Fibroblast of lung (primary cell): ENCODE results near the gene GNB3. TPM values are rescaled to one million over a fixed set of nuclear protein-coding genes. Genes with fewer than 3 reads are reported as not detected.

ENCODE experiments used
- DNase-seq, 2 donors: peaks; one replicate each; pipeline versions ENCODE4 v3.0.0 to v3.0.0-alpha.2; 2010; ENCODE audit warnings: low read depth in 2 of 2
- H2AFZ ChIP-seq: 2 replicates; pipeline ENCODE4 v1.5.1; 2012; ENCODE audit warnings: low read length, control low read depth, inconsistent platforms
- H3K27ac ChIP-seq: 2 replicates; pipeline ENCODE4 v1.5.1; 2011; ENCODE audit warnings: low read length, control low read depth; ENCODE audit not compliant: insufficient read depth
- H3K27me3 ChIP-seq: 2 replicates; pipeline ENCODE4 v1.5.1; 2011; ENCODE audit warnings: mild to moderate bottlenecking, low read length; ENCODE audit not compliant: control insufficient read depth, insufficient read depth
- H3K36me3 ChIP-seq: 2 replicates; pipeline ENCODE4 v1.5.1; 2011; ENCODE audit warnings: low read length; ENCODE audit not compliant: control insufficient read depth, insufficient read depth
- H3K4me1 ChIP-seq: 2 replicates; pipeline ENCODE4 v1.5.1; 2011; ENCODE audit warnings: low read length; ENCODE audit not compliant: control insufficient read depth, insufficient read depth; ENCODE audit errors: extremely low read depth
- H3K4me2 ChIP-seq: 2 replicates; pipeline ENCODE4 v1.5.1; 2011; ENCODE audit warnings: low read length, control low read depth; ENCODE audit not compliant: insufficient read depth; ENCODE audit errors: extremely low read depth
- H3K4me3 ChIP-seq, 4 experiments: fragments of 200-600 bp in 1 of 4; sonication (generic) in 1 of 4; replicated peaks in 1 of 4; 2 replicates each; pipeline ENCODE4 v1.5.1; 2011 to 2016; ENCODE audit warnings: low read length in 4 of 4, low read depth in 3 of 4, mild to moderate bottlenecking in 3 of 4, control low read depth in 2 of 4, inconsistent platforms in 1 of 4, mixed read lengths in 1 of 4; ENCODE audit not compliant: insufficient read depth in 1 of 4; ENCODE audit errors: control extremely low read depth in 1 of 4
- H3K79me2 ChIP-seq: 2 replicates; pipeline ENCODE4 v1.5.1; 2012; ENCODE audit warnings: mild to moderate bottlenecking, low read length, inconsistent platforms; ENCODE audit not compliant: control insufficient read depth, insufficient read depth
- H3K9ac ChIP-seq: 2 replicates; pipeline ENCODE4 v1.5.1; 2011; ENCODE audit warnings: mild to moderate bottlenecking, low read length, control low read depth; ENCODE audit not compliant: insufficient read depth
- H3K9me3 ChIP-seq: 2 replicates; pipeline ENCODE4 v1.5.1; 2012; ENCODE audit warnings: low read depth, low read length; ENCODE audit not compliant: control insufficient read depth, insufficient read depth
- H4K20me1 ChIP-seq: 2 replicates; pipeline ENCODE4 v1.5.1; 2011; ENCODE audit warnings: low read length; ENCODE audit not compliant: control insufficient read depth, insufficient read depth; ENCODE audit errors: extremely low read depth
- EZH2 ChIP-seq: IDR thresholded peaks from 2 replicates; pipeline ENCODE4 v1.5.1; 2012; ENCODE audit warnings: low read length, control low read depth, mild to moderate bottlenecking; ENCODE audit errors: missing control alignments
- polyA plus RNA-seq, 2 donors: library from polyadenylated mRNA; depleted of rRNA in 1 of 2; stranded (reverse) in 1 of 2; unstranded in 1 of 2; fragments of >200 nt; gene quantifications; 2 replicates each; pipeline ENCODE4 v1.2.1, GENCODE V29; 2011 to 2012; ENCODE audit warnings: missing spikeins in 1 of 2
- total RNA-seq: library from RNA; depleted of rRNA; stranded (reverse); fragments of >200 nt; gene quantifications from 2 replicates; pipeline ENCODE4 v1.2.1, GENCODE V29; 2014
- TF ChIP-seq, protein P1 (sequence below), 2 donors: IDR thresholded peaks in 1 of 2; conservative IDR thresholded peaks in 1 of 2; 1 replicate in 1 of 2; 2 replicates in 1 of 2; pipeline ENCODE4 v1.5.1; 2011 to 2012; ENCODE audit warnings: low read length in 2 of 2, control low read depth in 1 of 2, inconsistent platforms in 1 of 2, low read depth in 1 of 2, mild to moderate bottlenecking in 1 of 2

GNB3 gene
- total and polyA plus RNA-seq, 2 donors (not counting 1 experiment from before 2014, with no cell fraction given), result 1.7 to 2.7 TPM

GRCh38 chr12:6855322-6855721 is 14.6 kb downstream of the GNB3 start:
- Histone ChIP-seq H3K27me3 (no peaks in the 10 kb centered on the region), H3K9ac (no peak overlapping the region), H3K27ac (no peak overlapping the region), H3K4me2 (no peak overlapping the region), H4K20me1 (no peaks in the 10 kb centered on the region), H3K4me3 (no peak overlapping the region), H3K36me3 (peaks cover 25% of the 10 kb centered on the region), H3K9me3 (no peaks in the 10 kb centered on the region), H3K79me2 (peaks cover 32% of the 10 kb centered on the region), H3K4me1 (peaks cover 17% of the 10 kb centered on the region), H2AFZ (no peak overlapping the region)
- no peak for DNase-seq
- TF ChIP-seq, protein P1, sequence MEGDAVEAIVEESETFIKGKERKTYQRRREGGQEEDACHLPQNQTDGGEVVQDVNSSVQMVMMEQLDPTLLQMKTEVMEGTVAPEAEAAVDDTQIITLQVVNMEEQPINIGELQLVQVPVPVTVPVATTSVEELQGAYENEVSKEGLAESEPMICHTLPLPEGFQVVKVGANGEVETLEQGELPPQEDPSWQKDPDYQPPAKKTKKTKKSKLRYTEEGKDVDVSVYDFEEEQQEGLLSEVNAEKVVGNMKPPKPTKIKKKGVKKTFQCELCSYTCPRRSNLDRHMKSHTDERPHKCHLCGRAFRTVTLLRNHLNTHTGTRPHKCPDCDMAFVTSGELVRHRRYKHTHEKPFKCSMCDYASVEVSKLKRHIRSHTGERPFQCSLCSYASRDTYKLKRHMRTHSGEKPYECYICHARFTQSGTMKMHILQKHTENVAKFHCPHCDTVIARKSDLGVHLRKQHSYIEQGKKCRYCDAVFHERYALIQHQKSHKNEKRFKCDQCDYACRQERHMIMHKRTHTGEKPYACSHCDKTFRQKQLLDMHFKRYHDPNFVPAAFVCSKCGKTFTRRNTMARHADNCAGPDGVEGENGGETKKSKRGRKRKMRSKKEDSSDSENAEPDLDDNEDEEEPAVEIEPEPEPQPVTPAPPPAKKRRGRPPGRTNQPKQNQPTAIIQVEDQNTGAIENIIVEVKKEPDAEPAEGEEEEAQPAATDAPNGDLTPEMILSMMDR (conservative IDR thresholded peaks at IDR 0.05 in 1 of 2, IDR thresholded peaks at IDR 0.05 in 1 of 2; ENCODE audit: low read depth in 1 of 2, low read length in 2 of 2), result no peak
- TF ChIP-seq EZH2, result no peak

DNA sequence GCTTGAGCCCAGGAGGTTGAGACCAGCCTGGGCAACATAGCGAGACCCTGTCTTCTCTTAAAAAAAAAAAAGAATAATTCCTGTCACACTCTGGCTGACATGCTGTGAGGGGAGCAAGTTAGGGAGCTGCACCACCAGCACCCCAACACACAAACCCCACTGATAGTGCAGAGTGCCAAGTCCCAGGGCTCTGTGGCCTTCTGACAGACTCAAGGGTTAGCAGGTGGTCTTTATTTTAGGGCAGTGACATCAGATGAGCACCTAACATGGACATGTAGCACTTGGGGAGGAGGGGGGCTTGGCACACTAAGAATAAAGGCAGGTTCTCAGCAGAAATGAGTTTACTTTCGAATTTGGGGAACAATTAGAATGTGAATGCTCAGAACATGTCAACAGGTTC is 18.1 kb downstream of the GNB3 start:
- H3K27me3 ChIP-seq, result no peaks in the 10 kb centered on the region
- H3K4me3 ChIP-seq, result no peak overlapping the region
- TF ChIP-seq, protein P1 (conservative IDR thresholded peaks at IDR 0.05 in 1 of 2, IDR thresholded peaks at IDR 0.05 in 1 of 2; ENCODE audit: low read depth in 1 of 2, low read length in 2 of 2), result no peak
- no peak for TF ChIP-seq EZH2
- DNase-seq, result no peak
- H3K4me2 ChIP-seq, result no peak overlapping the region
- no peak overlapping the region for H2AFZ ChIP-seq
- peaks cover 5% of the 10 kb centered on the region for H3K4me1 ChIP-seq
- no peaks in the 10 kb centered on the region for H4K20me1 ChIP-seq
- no peak overlapping the region for H3K9ac ChIP-seq
- no peak overlapping the region for H3K27ac ChIP-seq
- H3K9me3 ChIP-seq, result no peaks in the 10 kb centered on the region
- H3K79me2 ChIP-seq, result peaks cover 16% of the 10 kb centered on the region
- H3K36me3 ChIP-seq, result peaks cover 39% of the 10 kb centered on the region

- Histone ChIP-seq H3K27ac (no peak overlapping the region), H3K4me1 (no peaks in the 10 kb centered on the region), H4K20me1 (no peaks in the 10 kb centered on the region), H3K9ac (no peak overlapping the region), H3K4me3 (no peak overlapping the region), H3K36me3 (peaks cover 41% of the 10 kb centered on the region), H3K4me2 (no peak overlapping the region), H3K9me3 (no peaks in the 10 kb centered on the region), H2AFZ (no peak overlapping the region), H3K27me3 (no peaks in the 10 kb centered on the region), H3K79me2 (peaks cover 4% of the 10 kb centered on the region)
- no peak for TF ChIP-seq EZH2
- TF ChIP-seq, protein P1 (conservative IDR thresholded peaks at IDR 0.05 in 1 of 2, IDR thresholded peaks at IDR 0.05 in 1 of 2; ENCODE audit: low read depth in 1 of 2, low read length in 2 of 2), result no peak
- DNase-seq, result no peak
These were observed 19.4 kb downstream of the GNB3 start for GRCh38 chr12:6860116-6860515.
